Liver (tissue), 9 donors: ENCODE data around the gene GRIN2C. TPM values are rescaled to one million over a fixed set of nuclear protein-coding genes. Genes with fewer than 3 reads are reported as not detected.

Experiments
- DNase-seq: peaks from one replicate; pipeline ENCODE4 v3.0.0-alpha.2; 2017; ENCODE audit warnings: low spot score
- H3K27ac ChIP-seq, 2 donors: one replicate each; pipeline ENCODE4 v1.7.0; 2013; ENCODE audit warnings: inconsistent platforms in 2 of 2, low read length in 2 of 2, control low read depth in 1 of 2, low read depth in 1 of 2, mild to moderate bottlenecking in 1 of 2
- H3K27me3 ChIP-seq, 4 donors: one replicate each; pipeline versions ENCODE4 v1.6.1 to v1.7.0; 2013; ENCODE audit warnings: low read length in 3 of 4, inconsistent platforms in 1 of 4, mild to moderate bottlenecking in 1 of 4, moderate library complexity in 1 of 4; ENCODE audit not compliant: control insufficient read depth in 4 of 4, insufficient read depth in 4 of 4
- H3K36me3 ChIP-seq, 4 donors: one replicate each; pipeline versions ENCODE4 v1.6.1 to v1.7.0; 2013; ENCODE audit warnings: low read length in 3 of 4, mild to moderate bottlenecking in 3 of 4, low read depth in 1 of 4, moderate library complexity in 1 of 4; ENCODE audit not compliant: control insufficient read depth in 4 of 4, insufficient read depth in 3 of 4
- H3K4me1 ChIP-seq, 4 donors: one replicate each; pipeline versions ENCODE4 v1.6.1 to v1.7.0; 2013; ENCODE audit warnings: low read length in 3 of 4, mild to moderate bottlenecking in 3 of 4, moderate library complexity in 1 of 4; ENCODE audit not compliant: control insufficient read depth in 4 of 4, insufficient read depth in 4 of 4
- H3K4me3 ChIP-seq, 3 donors: one replicate each; pipeline versions ENCODE4 v1.6.1 to v1.7.0; 2013; ENCODE audit warnings: low read length in 3 of 3, control low read depth in 1 of 3, low read depth in 1 of 3, mild to moderate bottlenecking in 1 of 3
- H3K9ac ChIP-seq, 2 donors: one replicate each; pipeline ENCODE4 v1.7.0; 2013; ENCODE audit warnings: low read length in 2 of 2, mild to moderate bottlenecking in 2 of 2, moderate library complexity in 2 of 2, control low read depth in 1 of 2, low read depth in 1 of 2
- H3K9me3 ChIP-seq, 4 donors: one replicate each; pipeline versions ENCODE4 v1.6.1 to v1.7.0; 2013; ENCODE audit warnings: low read length in 3 of 4; ENCODE audit not compliant: control insufficient read depth in 4 of 4
- FOXA2 ChIP-seq: IDR thresholded peaks from 2 replicates; pipeline ENCODE4 v1.6.1; 2016; ENCODE audit warnings: antibody characterized with exemption
- GABPA ChIP-seq, 2 donors: IDR thresholded peaks in 1 of 2; conservative IDR thresholded peaks in 1 of 2; 2 replicates each; pipeline ENCODE4 v1.6.1; 2016; ENCODE audit warnings: antibody characterized with exemption in 2 of 2, mild to moderate bottlenecking in 1 of 2, moderate library complexity in 1 of 2
- HNF4G ChIP-seq: IDR thresholded peaks from 2 replicates; pipeline ENCODE4 v1.6.1; 2016; ENCODE audit warnings: antibody characterized with exemption
- JUND ChIP-seq, 2 donors: IDR thresholded peaks; 2 replicates each; pipeline ENCODE4 v1.6.1; 2016; ENCODE audit warnings: antibody characterized with exemption in 2 of 2
- RAD21 ChIP-seq, 2 donors: IDR thresholded peaks; 2 replicates each; pipeline ENCODE4 v1.6.1; 2016; ENCODE audit warnings: antibody characterized with exemption in 2 of 2, mild to moderate bottlenecking in 2 of 2
- WGBS: extraction: QIAGEN DNeasy Blood & Tissue Kit; methylation state at CpG from one replicate; pipeline ENCODE4 v1.1.7; 2013; 5-methylcytosine and 5-hydroxymethylcytosine counted together
- polyA plus RNA-seq, 2 donors: library from polyadenylated mRNA; stranded (reverse) in 1 of 2; unstranded in 1 of 2; fragments of 200-250 nt in 1 of 2; fragments of >200 nt in 1 of 2; fragmentation: Nextera tagmentation in 1 of 2; extraction: Ambion mirVana in 1 of 2; gene quantifications; one replicate each; pipeline versions ENCODE4 v1.2.1 to v1.2.3, GENCODE V29; 2013 to 2015
- total RNA-seq, 2 donors: library from RNA; depleted of rRNA; stranded (reverse); fragments of >200 nt; gene quantifications; one replicate each; pipeline ENCODE4 v1.2.3, GENCODE V29; 2014
- TF ChIP-seq, protein P1 (sequence below): IDR thresholded peaks from 2 replicates; pipeline ENCODE4 v1.6.1; 2016; ENCODE audit warnings: antibody characterized with exemption, mild to moderate bottlenecking
- TF ChIP-seq, protein P2 (sequence below): fragments of 150-350 bp; IDR thresholded peaks from 2 replicates; pipeline ENCODE4 v1.5.1; 2017; ENCODE audit warnings: improper control_type of control experiment, low read depth, low read length; ENCODE audit not compliant: missing input control
- TF ChIP-seq, protein P3 (sequence below): IDR thresholded peaks from 2 replicates; pipeline ENCODE4 v1.6.1; 2016; ENCODE audit warnings: antibody characterized with exemption
- TF ChIP-seq, protein P4 (sequence below): IDR thresholded peaks from 2 replicates; pipeline ENCODE4 v1.6.1; 2016; ENCODE audit warnings: antibody characterized with exemption
- donor health status: healthy.
- donor health status: healthy.
- donor health status: healthy.
- donor health status: healthy.
- donor health status: healthy.

Gene GRIN2C
- total and polyA plus RNA-seq, 4 donors: 0.03 to 0.10 (median 0.09) TPM; not detected in 1

DNA sequence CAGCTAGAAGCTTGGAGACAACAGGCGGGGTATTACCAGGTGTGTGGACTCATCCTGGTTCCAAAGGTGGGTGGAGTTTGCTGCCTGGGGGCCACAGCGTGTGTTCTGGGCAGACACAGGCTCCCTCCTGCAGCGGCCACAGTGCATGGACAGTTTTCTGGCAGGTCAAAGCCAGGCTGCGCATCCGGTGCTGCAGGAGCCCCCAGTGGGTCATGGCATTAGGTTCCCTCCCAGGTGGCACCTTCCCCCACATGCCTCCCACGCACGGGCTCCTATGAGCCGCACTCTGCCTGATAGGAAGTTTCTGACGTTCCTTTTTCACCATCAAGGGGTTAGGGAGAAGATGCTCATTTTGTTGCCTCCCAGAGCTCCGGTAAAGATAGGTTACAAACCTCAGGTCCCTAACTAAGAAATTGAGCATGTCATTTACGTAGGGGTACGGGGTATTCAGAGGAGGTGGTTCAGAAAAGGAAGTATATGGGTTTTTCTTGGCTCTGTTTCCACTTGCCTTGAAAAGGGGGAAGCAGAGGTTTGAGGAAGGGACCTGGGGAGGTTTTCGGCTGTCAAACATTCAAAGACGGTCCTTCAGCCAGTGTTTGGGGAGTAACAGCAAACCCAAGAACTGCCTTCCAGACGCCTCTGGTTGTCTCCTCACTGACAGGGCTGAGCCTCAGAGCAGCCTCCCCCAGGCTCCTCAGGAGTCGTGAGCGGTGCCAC is 50.8 kb downstream of the GRIN2C start (continued):
- TF ChIP-seq, protein P1, sequence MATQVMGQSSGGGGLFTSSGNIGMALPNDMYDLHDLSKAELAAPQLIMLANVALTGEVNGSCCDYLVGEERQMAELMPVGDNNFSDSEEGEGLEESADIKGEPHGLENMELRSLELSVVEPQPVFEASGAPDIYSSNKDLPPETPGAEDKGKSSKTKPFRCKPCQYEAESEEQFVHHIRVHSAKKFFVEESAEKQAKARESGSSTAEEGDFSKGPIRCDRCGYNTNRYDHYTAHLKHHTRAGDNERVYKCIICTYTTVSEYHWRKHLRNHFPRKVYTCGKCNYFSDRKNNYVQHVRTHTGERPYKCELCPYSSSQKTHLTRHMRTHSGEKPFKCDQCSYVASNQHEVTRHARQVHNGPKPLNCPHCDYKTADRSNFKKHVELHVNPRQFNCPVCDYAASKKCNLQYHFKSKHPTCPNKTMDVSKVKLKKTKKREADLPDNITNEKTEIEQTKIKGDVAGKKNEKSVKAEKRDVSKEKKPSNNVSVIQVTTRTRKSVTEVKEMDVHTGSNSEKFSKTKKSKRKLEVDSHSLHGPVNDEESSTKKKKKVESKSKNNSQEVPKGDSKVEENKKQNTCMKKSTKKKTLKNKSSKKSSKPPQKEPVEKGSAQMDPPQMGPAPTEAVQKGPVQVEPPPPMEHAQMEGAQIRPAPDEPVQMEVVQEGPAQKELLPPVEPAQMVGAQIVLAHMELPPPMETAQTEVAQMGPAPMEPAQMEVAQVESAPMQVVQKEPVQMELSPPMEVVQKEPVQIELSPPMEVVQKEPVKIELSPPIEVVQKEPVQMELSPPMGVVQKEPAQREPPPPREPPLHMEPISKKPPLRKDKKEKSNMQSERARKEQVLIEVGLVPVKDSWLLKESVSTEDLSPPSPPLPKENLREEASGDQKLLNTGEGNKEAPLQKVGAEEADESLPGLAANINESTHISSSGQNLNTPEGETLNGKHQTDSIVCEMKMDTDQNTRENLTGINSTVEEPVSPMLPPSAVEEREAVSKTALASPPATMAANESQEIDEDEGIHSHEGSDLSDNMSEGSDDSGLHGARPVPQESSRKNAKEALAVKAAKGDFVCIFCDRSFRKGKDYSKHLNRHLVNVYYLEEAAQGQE: no peak
- TF ChIP-seq, protein P2, sequence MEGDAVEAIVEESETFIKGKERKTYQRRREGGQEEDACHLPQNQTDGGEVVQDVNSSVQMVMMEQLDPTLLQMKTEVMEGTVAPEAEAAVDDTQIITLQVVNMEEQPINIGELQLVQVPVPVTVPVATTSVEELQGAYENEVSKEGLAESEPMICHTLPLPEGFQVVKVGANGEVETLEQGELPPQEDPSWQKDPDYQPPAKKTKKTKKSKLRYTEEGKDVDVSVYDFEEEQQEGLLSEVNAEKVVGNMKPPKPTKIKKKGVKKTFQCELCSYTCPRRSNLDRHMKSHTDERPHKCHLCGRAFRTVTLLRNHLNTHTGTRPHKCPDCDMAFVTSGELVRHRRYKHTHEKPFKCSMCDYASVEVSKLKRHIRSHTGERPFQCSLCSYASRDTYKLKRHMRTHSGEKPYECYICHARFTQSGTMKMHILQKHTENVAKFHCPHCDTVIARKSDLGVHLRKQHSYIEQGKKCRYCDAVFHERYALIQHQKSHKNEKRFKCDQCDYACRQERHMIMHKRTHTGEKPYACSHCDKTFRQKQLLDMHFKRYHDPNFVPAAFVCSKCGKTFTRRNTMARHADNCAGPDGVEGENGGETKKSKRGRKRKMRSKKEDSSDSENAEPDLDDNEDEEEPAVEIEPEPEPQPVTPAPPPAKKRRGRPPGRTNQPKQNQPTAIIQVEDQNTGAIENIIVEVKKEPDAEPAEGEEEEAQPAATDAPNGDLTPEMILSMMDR: no peak

DNA sequence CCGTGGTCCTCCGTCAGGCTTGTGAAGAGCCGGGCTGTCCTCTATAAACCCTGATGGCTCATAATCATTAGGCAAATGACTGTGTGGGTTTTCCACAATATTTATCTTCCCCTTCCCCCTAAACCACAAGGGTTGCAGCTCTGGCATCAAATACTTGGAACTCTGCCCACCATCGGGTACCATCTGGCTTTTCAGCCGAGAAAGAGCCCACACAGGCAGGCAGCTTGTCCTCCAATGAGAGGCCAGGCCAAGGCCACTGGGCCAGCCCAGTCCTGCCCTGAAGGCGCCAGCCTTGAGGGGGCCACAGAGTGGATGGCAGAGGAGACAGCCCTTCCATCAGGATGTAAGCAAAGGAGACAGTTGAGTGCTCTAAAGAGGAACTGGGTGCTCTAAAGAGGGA is 51.8 kb downstream of the GRIN2C start:
- Histone ChIP-seq H3K27ac (no peak overlapping the region), H3K4me1 (peaks cover 0 to 3% (median 0%) of the 10 kb centered on the region in 4 donors), H3K36me3 (peaks cover 0 to 8% (median 0%) of the 10 kb centered on the region in 4 donors), H3K4me3 (no peak overlapping the region), H3K9ac (no peak overlapping the region), H3K27me3 (no peaks in the 10 kb centered on the region), H3K9me3 (no peaks in the 10 kb centered on the region)
- DNase-seq: no peak
- TF ChIP-seq FOXA2: no peak
- TF ChIP-seq JUND (IDR thresholded peaks at IDR 0.05): no peak
- TF ChIP-seq, protein P1: no peak
- no peak for TF ChIP-seq RAD21 (IDR thresholded peaks at IDR 0.05)
- no peak for TF ChIP-seq HNF4G
- TF ChIP-seq, protein P2: no peak
- no peak for TF ChIP-seq GABPA (IDR thresholded peaks at IDR 0.05 in 1 of 2, conservative IDR thresholded peaks at IDR 0.05 in 1 of 2)
- TF ChIP-seq, protein P3, sequence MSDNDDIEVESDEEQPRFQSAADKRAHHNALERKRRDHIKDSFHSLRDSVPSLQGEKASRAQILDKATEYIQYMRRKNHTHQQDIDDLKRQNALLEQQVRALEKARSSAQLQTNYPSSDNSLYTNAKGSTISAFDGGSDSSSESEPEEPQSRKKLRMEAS: no peak
- TF ChIP-seq, protein P4, sequence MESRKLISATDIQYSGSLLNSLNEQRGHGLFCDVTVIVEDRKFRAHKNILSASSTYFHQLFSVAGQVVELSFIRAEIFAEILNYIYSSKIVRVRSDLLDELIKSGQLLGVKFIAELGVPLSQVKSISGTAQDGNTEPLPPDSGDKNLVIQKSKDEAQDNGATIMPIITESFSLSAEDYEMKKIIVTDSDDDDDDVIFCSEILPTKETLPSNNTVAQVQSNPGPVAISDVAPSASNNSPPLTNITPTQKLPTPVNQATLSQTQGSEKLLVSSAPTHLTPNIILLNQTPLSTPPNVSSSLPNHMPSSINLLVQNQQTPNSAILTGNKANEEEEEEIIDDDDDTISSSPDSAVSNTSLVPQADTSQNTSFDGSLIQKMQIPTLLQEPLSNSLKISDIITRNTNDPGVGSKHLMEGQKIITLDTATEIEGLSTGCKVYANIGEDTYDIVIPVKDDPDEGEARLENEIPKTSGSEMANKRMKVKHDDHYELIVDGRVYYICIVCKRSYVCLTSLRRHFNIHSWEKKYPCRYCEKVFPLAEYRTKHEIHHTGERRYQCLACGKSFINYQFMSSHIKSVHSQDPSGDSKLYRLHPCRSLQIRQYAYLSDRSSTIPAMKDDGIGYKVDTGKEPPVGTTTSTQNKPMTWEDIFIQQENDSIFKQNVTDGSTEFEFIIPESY: no peak
- 83% methylated on average over 6 of the region's 6 CpGs for WGBS
